Motor neuron (in vitro differentiated cells): ENCODE data around the gene GRAP2. TPM values are rescaled to one million over a fixed set of nuclear protein-coding genes. Genes with fewer than 3 reads are reported as not detected.

Experiments used
- ATAC-seq, 8 experiments: fragments of 200-7000 bp; cut with Tn5 transposase; replicated peaks in 6 of 8; 2 replicates each; pipeline ENCODE4 v1.8.0; 2021; ENCODE audit warnings: mild to moderate bottlenecking in 8 of 8, moderate library complexity in 8 of 8
- H3K27ac ChIP-seq, 2 donors: fragments of 250-450 bp; sonication (Bioruptor Pico); 2 replicates each; pipeline ENCODE4 v1.9.0; 2021; ENCODE audit warnings: antibody characterized with exemption in 2 of 2, mild to moderate bottlenecking in 2 of 2, moderate library complexity in 1 of 2
- H3K4me1 ChIP-seq, 2 donors: fragments of 250-450 bp; sonication (Bioruptor Pico); replicated peaks in 1 of 2; 2 replicates each; pipeline ENCODE4 v1.6.1; 2021; ENCODE audit warnings: antibody characterized with exemption in 2 of 2, mild to moderate bottlenecking in 2 of 2, moderate library complexity in 1 of 2
- H3K4me3 ChIP-seq, 5 donors: fragments of 250-450 bp; sonication (Bioruptor Pico); 2 replicates each; pipeline ENCODE4 v1.9.0; 2021; ENCODE audit warnings: antibody characterized with exemption in 5 of 5, mild to moderate bottlenecking in 5 of 5, moderate library complexity in 4 of 5
- WGBS, 10 experiments: fragments of 450-650 bp; shearing (Covaris generic); methylation state at CpG; one replicate each; pipeline ENCODE4 v1.0.0; 2022; 5-methylcytosine and 5-hydroxymethylcytosine counted together
- in situ Hi-C, 9 experiments: fragments of 400-800 bp; cut with MboI; loops; one replicate each; pipeline ENCODE4 v1.15.0; 2021; ENCODE audit warnings: low sequenced_read_pairs in 9 of 9, low pct_unique_long_range_greater_than_20kb in 2 of 9; ENCODE audit not compliant: unreplicated experiment in 9 of 9
- total RNA-seq, 8 experiments: library from RNA; unstranded; fragments of 300-600 nt; gene quantifications; 2 replicates each; pipeline versions ENCODE4 v1.2.3 to v1.2.4, GENCODE V29; 2022

The GRAP2 gene
- total RNA-seq, 8 experiments from 2014 or later, result 0.46 to 1.2 (median 0.76) TPM; not detected in 3

DNA sequence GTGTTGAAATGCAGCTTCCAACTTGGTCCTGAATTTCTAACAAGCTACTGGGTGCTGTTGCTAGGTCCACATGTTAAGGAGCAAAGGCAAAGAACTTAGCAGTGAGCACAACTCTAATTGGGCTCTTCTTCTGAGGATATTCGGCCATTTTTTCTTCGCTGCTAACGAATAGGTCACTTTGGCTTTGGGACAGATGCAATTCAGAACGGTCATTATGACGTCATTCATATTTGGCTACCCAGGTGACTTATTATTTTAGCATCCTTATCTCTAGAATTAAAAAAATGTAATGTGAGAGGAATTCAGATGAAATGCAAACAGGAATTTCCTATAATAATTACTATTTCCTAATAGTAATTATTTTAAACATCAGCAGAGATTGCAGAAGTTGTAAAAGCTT, 73.2 kb downstream of the GRAP2 start:
- peaks cover 0 to 3% of the 10 kb centered on the region in 2 donors for H3K4me1 ChIP-seq
- in situ Hi-C loops, result no loop called here
- WGBS, 10 experiments, result 43 to 100% (median 85%) methylated on average over 2 to 5 of the region's 5 CpGs
- no peak overlapping the region for H3K27ac ChIP-seq
- H3K4me3 ChIP-seq, result no peak overlapping the region
- ATAC-seq, result no peak

GRCh38 chr22:39979048-39979447, 78.2 kb downstream of the GRAP2 start:
- ATAC-seq, result no peak
- H3K4me1 ChIP-seq, result peaks cover 0 to 6% of the 10 kb centered on the region in 2 donors
- 51 to 94% (median 76%) methylated on average over 3 to 6 of the region's 6 CpGs for WGBS, 10 experiments
- in situ Hi-C loops, result no loop called here
- no peak overlapping the region for H3K4me3 ChIP-seq
- H3K27ac ChIP-seq, result no peak overlapping the region

DNA sequence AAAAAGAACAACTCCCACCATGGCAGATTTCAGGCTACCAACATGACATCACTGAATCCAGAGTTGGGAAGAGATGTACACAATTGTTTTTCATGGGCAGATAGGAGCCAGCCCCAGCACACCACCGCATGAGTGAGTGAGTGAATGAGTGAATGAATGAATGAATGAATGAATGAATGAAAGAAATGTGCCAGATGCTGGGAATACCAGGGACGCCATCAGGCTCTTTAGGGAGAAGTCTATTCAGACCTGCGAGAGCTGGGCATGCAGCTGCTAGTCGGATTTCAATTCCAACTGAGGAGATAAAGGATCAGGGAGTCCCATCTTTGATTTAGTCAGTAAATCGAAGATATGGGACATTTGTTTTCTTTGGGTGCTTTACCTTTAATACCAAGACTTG, 78.6 kb downstream of the GRAP2 start:
- Histone ChIP-seq H3K4me1 (peaks cover 0 to 6% of the 10 kb centered on the region in 2 donors), H3K4me3 (no peak overlapping the region), H3K27ac (no peak overlapping the region)
- ATAC-seq, result no peak
- in situ Hi-C loops, result no loop called here
- WGBS, 10 experiments, result 35 to 100% (median 79%) methylated on average over 1 to 4 of the region's 5 CpGs; no CpG with 5 or more reads in 3 of the 10 experiments

GRCh38 chr22:39980596-39980995, 79.7 kb downstream of the GRAP2 start:
- peak overlapping the region in 1 of 2 donors; percentile 16 for H3K27ac ChIP-seq
- 60 to 100% methylated on average over 1 of the region's 6 CpGs; no CpG with 5 or more reads in 8 of the 10 experiments for WGBS, 10 experiments
- H3K4me1 ChIP-seq, result peaks cover 0 to 6% of the 10 kb centered on the region in 2 donors
- no peak overlapping the region for H3K4me3 ChIP-seq
- in situ Hi-C loops, result no loop called here
- peak in 5 of 8 experiments; percentile 83 to 97 (median 88) for ATAC-seq

- in situ Hi-C loops, result no loop called here
- Histone ChIP-seq H3K4me3 (no peak overlapping the region), H3K27ac (no peak overlapping the region), H3K4me1 (peaks cover 0 to 6% of the 10 kb centered on the region in 2 donors)
- ATAC-seq, result no peak
- 20 to 81% (median 63%) methylated on average over 1 to 3 of the region's 4 CpGs; no CpG with 5 or more reads in 7 of the 10 experiments for WGBS, 10 experiments
Observed at GRCh38 chr22:39983346-39983745, 82.5 kb downstream of the GRAP2 start.

GRCh38 chr22:39984006-39984405, 83.1 kb downstream of the GRAP2 start:
- ATAC-seq, result peak in 3 of 8 experiments; percentile 44 to 79 (median 79)
- in situ Hi-C loops, result no loop called here
- 0 to 100% (median 36%) methylated on average over 1 to 2 of the region's 2 CpGs; no CpG with 5 or more reads in 5 of the 10 experiments for WGBS, 10 experiments
- Histone ChIP-seq H3K4me1 (peaks cover 0 to 6% of the 10 kb centered on the region in 2 donors), H3K4me3 (no peak overlapping the region), H3K27ac (no peak overlapping the region)

- peaks cover 0 to 6% of the 10 kb centered on the region in 2 donors for H3K4me1 ChIP-seq
- ATAC-seq, result no peak
- in situ Hi-C loops, result no loop called here
- no peak overlapping the region for H3K4me3 ChIP-seq
- no peak overlapping the region for H3K27ac ChIP-seq
- no CpG with 5 or more reads among the region's 2 CpGs for WGBS, 10 experiments
Observed at GRCh38 chr22:39984746-39985145, 83.9 kb downstream of the GRAP2 start.

GRCh38 chr22:39985383-39986035, 84.6 kb downstream of the GRAP2 start:
- ATAC-seq, result no peak
- in situ Hi-C loops, result no loop called here
- no peak overlapping the region for H3K4me3 ChIP-seq
- no peak overlapping the region for H3K27ac ChIP-seq
- 60 to 100% (median 80%) methylated on average over 1 to 4 of the region's 7 CpGs; no CpG with 5 or more reads in 2 of the 10 experiments for WGBS, 10 experiments
- peaks cover 0 to 2% of the 10 kb centered on the region in 2 donors for H3K4me1 ChIP-seq

- H3K4me3 ChIP-seq, result no peak overlapping the region
- H3K27ac ChIP-seq, result no peak overlapping the region
- in situ Hi-C loops, result no loop called here
- ATAC-seq, result peak in 2 of 8 experiments; percentile 75 to 89
- 0 to 91% (median 58%) methylated on average over 1 to 7 of the region's 10 CpGs; no CpG with 5 or more reads in 3 of the 10 experiments for WGBS, 10 experiments
- no peaks in the 10 kb centered on the region for H3K4me1 ChIP-seq
Observed at GRCh38 chr22:39988386-39989114, 87.7 kb downstream of the GRAP2 start.

DNA sequence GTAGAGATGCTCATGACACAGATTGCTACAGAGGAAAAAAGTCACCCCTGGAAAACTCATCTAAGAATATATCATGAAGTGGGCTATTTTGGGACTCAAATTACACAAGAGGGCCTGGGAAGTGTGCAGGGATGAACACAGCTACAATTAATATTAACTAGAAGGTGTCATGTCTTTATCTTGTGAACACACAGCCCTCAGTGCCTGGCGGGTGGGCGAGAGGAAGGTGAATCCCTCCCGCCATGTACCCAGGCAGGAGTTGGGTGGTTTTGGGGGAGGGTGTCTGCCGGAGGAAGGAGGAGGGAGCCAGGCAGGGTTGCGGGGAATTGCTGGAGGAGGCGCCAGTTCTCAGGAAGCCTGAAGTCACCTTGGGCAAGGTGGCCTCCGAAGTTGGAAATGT, 88.7 kb downstream of the GRAP2 start:
- H3K27ac ChIP-seq, result no peak overlapping the region
- H3K4me1 ChIP-seq, result peaks cover 0 to 3% of the 10 kb centered on the region in 2 donors
- ATAC-seq, result no peak
- no peak overlapping the region for H3K4me3 ChIP-seq
- in situ Hi-C loops, result no loop called here
- 67 to 87% (median 73%) methylated on average over 1 to 5 of the region's 7 CpGs; no CpG with 5 or more reads in 5 of the 10 experiments for WGBS, 10 experiments

DNA sequence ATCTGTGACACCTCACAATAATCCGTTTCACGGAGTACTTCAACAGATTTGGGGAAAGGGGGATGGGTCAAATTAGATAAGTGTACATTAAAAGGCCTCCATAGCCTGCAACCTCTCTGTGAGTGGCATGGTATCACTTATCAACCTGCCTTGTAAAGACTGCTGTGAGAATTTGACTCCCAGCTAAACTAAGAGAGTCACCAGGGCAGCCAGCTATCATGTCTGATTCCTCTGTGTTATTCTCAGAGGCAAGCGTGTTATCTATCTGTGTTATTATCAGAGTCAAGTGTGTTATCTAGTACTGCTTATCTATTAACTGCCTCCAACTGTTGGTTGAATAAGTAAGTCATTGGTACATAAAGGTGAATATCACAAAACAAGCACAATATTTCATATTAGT, 89.8 kb downstream of the GRAP2 start:
- 71 to 100% (median 94%) methylated on average over 1 to 3 of the region's 3 CpGs; no CpG with 5 or more reads in 3 of the 10 experiments for WGBS, 10 experiments
- no peak overlapping the region for H3K27ac ChIP-seq
- ATAC-seq, result no peak
- H3K4me3 ChIP-seq, result no peak overlapping the region
- in situ Hi-C loops, result no loop called here
- H3K4me1 ChIP-seq, result peaks cover 0 to 3% of the 10 kb centered on the region in 2 donors

DNA sequence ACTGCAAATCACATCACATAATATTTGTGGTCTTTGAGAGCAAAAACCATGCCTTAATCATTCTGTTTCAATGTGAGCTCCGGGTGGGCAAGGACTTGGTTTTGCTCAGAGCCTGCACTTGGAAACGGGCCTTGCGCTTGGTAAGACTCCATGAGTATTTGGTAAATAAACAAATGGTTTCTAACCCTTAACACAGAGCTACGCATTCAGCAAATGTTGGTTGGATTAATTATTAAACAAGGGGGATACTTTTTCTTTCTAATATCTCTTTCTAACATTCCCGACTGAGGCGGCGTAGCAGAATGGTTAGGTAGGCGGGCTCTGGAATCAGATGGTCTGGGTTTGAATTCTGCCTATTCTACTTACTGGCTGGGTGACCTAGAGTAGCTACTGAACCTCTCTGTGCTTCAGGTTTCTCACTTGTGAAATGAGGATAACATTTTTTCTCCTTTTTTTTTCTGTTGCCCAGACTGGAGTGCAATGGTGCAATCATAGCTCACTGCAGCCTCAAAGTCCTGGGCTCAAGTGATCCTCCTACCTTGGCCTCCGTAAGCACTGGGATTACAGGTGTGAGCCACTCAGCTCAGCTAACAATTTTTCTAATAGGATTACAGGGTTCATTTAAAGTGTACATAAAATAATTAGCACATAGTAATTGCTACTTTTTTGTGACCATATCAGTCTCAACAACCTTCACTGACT, 90.4 kb downstream of the GRAP2 start:
- ATAC-seq, result no peak
- Histone ChIP-seq H3K4me3 (no peak overlapping the region), H3K4me1 (peaks cover 0 to 4% of the 10 kb centered on the region in 2 donors), H3K27ac (no peak overlapping the region)
- WGBS, 10 experiments, result 67 to 83% (median 79%) methylated on average over 2 to 9 of the region's 9 CpGs
- in situ Hi-C loops, result no loop called here
